Measurements from ENCODE around the gene PRAMEF2. TPM values are rescaled to one million over a fixed set of nuclear protein-coding genes. Genes with fewer than 3 reads are reported as not detected.
"Not testable (repeated sequence)": the region's sequence is repeated elsewhere in the genome, so short reads cannot be mapped to it uniquely, and the experiment has no call there.

The PRAMEF2 gene
- total RNA-seq, 1 experiment from 2014 or later: not detected

DNA sequence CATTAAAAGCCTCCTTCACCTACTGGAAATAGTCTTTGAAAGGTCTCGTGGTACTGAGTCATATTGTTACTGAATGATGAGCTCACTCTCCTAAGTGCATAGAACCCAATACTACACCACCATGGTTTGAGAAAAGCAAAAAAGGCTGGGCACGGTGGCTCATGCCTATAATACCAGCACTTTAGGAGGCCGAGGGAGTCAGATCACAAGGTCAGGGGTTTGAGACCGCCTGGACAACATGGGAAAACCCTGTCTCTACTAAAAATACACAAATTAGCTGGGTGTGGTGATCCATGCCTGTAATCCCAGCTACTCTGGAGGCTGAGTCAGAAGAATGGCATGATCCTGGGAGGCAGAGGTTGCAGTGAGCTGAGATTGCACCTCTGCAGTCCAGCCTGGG is 5.1 kb upstream of the PRAMEF2 start:
- Histone ChIP-seq H2BK5ac (ENCODE audit: insufficient read length, low read length) (no peak overlapping the region), H3K9me3 (ENCODE audit: control insufficient read depth, low read depth, low read length) (peaks cover 45% of the 10 kb centered on the region), H2BK15ac (ENCODE audit: low read depth, low read length) (no peak overlapping the region), H4K5ac (ENCODE audit: insufficient read length, low read depth, low read length) (no peak overlapping the region), H3K4me1 (ENCODE audit: insufficient read depth, low read length) (no peaks in the 10 kb centered on the region), H4K91ac (ENCODE audit: insufficient read length, low read depth, low read length) (no peak overlapping the region), H2BK20ac (ENCODE audit: low read depth, low read length, poor library complexity, severe bottlenecking) (no peak overlapping the region), H2BK120ac (ENCODE audit: low read depth, low read length, poor library complexity, severe bottlenecking) (no peak overlapping the region), H3K4me2 (ENCODE audit: insufficient read depth, insufficient read length, low read length) (no peak overlapping the region), H3K79me2 (ENCODE audit: insufficient read depth, low read length) (no peaks in the 10 kb centered on the region), H3K27ac (ENCODE audit: insufficient read length, low read depth, low read length) (no peak overlapping the region), H2AFZ (ENCODE audit: low read length) (no peak overlapping the region), H3K79me1 (ENCODE audit: insufficient read depth, low read depth, low read length, poor library complexity, severe bottlenecking) (no peaks in the 10 kb centered on the region), H4K20me1 (ENCODE audit: control insufficient read depth, insufficient read depth, insufficient read length) (no peaks in the 10 kb centered on the region), H3K23ac (ENCODE audit: insufficient read length, low read depth, low read length) (no peak overlapping the region), H3K27me3 (ENCODE audit: insufficient read depth, low read length) (no peaks in the 10 kb centered on the region), H3K9ac (ENCODE audit: extremely low read depth, insufficient read length, low read length) (no peak overlapping the region), H4K8ac (replicated peaks; ENCODE audit: insufficient read length, low read depth, low read length) (no peak overlapping the region), H2AK5ac (ENCODE audit: insufficient read length, low read length) (no peak overlapping the region), H3K18ac (ENCODE audit: insufficient read length, low read depth, low read length) (no peak overlapping the region), H3K23me2 (ENCODE audit: insufficient read length, low read depth, low read length, poor library complexity, severe bottlenecking) (no peaks in the 10 kb centered on the region), H3K14ac (ENCODE audit: insufficient read depth, low read length) (no peak overlapping the region), H3K4ac (ENCODE audit: low read depth, low read length) (no peak overlapping the region), H2BK12ac (ENCODE audit: insufficient read length, low read depth, low read length) (no peak overlapping the region), H3K56ac (ENCODE audit: insufficient read length, low read depth, low read length) (no peak overlapping the region), H3T11ph (ENCODE audit: low read length) (no peak overlapping the region)
- Mint-ChIP-seq H3K27ac (no peak overlapping the region), H3K4me1 (no peaks in the 10 kb centered on the region), H3K9me3 (peaks cover 79 to 93% of the 10 kb centered on the region in 2 experiments), H3K4me3 (no peak overlapping the region), H3K36me3 (ENCODE audit: insufficient read depth in 1 of 3, low read depth in 3 of 3) (peaks cover 0 to 26% (median 0%) of the 10 kb centered on the region in 3 experiments; a peak in 6 of 7 replicates), H3K27me3 (ENCODE audit: low read depth) (no peaks in the 10 kb centered on the region)
- TF ChIP-seq, protein P1, sequence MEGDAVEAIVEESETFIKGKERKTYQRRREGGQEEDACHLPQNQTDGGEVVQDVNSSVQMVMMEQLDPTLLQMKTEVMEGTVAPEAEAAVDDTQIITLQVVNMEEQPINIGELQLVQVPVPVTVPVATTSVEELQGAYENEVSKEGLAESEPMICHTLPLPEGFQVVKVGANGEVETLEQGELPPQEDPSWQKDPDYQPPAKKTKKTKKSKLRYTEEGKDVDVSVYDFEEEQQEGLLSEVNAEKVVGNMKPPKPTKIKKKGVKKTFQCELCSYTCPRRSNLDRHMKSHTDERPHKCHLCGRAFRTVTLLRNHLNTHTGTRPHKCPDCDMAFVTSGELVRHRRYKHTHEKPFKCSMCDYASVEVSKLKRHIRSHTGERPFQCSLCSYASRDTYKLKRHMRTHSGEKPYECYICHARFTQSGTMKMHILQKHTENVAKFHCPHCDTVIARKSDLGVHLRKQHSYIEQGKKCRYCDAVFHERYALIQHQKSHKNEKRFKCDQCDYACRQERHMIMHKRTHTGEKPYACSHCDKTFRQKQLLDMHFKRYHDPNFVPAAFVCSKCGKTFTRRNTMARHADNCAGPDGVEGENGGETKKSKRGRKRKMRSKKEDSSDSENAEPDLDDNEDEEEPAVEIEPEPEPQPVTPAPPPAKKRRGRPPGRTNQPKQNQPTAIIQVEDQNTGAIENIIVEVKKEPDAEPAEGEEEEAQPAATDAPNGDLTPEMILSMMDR (conservative IDR thresholded peaks at IDR 0.05): no peak
- no peak for DNase-seq
- no CpG with 5 or more reads among the region's 4 CpGs for WGBS (ENCODE audit: extremely low coverage, insufficient read length, low lambda C conversion rate)

DNA sequence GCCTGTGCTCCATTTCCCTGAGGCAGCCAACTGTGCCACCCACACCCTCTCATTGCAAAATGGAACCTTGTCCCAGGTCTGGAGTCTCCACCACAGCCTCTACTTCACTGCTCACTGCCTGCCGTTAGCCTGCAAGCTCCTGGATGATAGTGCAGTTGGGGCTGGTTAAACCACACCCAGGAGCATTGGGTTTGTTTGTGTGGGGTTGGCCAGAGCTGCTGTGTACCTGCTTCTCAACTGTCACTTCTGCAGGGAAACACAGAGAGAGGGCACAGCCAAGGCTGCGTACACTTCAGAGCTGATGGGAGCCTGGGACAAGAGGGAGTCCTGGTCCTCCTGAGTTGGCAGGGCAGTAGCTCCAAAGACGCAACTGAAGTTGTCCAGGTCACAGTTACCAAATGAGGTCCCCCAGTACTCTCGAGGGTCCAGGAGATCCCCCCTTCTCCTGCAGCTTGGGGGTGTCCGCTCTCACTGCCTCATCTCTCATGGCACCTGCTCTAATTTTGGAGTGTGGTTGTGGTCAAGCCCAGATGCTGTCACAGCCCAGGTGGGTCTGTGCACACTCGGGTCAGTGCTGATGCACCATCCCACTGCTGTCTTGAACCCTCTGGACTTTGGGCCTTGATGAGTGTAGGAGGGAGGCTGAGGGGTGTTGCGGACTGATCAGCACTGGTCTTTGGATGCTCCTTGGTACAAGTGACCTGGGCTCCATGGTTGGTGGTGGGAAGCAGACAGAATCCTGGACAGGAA is 6.4 kb downstream of the PRAMEF2 start:
- not testable (repeated sequence) for H3K4me1 ChIP-seq (ENCODE audit: insufficient read depth, low read length); H4K91ac ChIP-seq (ENCODE audit: insufficient read length, low read depth, low read length); H3K27ac ChIP-seq (ENCODE audit: insufficient read length, low read depth, low read length); H3K23ac ChIP-seq (ENCODE audit: insufficient read length, low read depth, low read length); H3K27me3 ChIP-seq (ENCODE audit: insufficient read depth, low read length); H4K8ac ChIP-seq (replicated peaks; ENCODE audit: insufficient read length, low read depth, low read length); H4K5ac ChIP-seq (ENCODE audit: insufficient read length, low read depth, low read length); H2BK12ac ChIP-seq (ENCODE audit: insufficient read length, low read depth, low read length); H3K56ac ChIP-seq (ENCODE audit: insufficient read length, low read depth, low read length); H2BK120ac ChIP-seq (ENCODE audit: low read depth, low read length, poor library complexity, severe bottlenecking); H2BK20ac ChIP-seq (ENCODE audit: low read depth, low read length, poor library complexity, severe bottlenecking); H3K4me1 Mint-ChIP-seq; DNase-seq; H3K79me1 ChIP-seq (ENCODE audit: insufficient read depth, low read depth, low read length, poor library complexity, severe bottlenecking); H3K4ac ChIP-seq (ENCODE audit: low read depth, low read length); H3K4me3 Mint-ChIP-seq; H2AK5ac ChIP-seq (ENCODE audit: insufficient read length, low read length); H3T11ph ChIP-seq (ENCODE audit: low read length); H2BK5ac ChIP-seq (ENCODE audit: insufficient read length, low read length); H3K18ac ChIP-seq (ENCODE audit: insufficient read length, low read depth, low read length); H3K27me3 Mint-ChIP-seq (ENCODE audit: low read depth); H2BK15ac ChIP-seq (ENCODE audit: low read depth, low read length); H3K4me2 ChIP-seq (ENCODE audit: insufficient read depth, insufficient read length, low read length); H3K14ac ChIP-seq (ENCODE audit: insufficient read depth, low read length); H4K20me1 ChIP-seq (ENCODE audit: control insufficient read depth, insufficient read depth, insufficient read length); H3K79me2 ChIP-seq (ENCODE audit: insufficient read depth, low read length); H3K23me2 ChIP-seq (ENCODE audit: insufficient read length, low read depth, low read length, poor library complexity, severe bottlenecking); H3K9ac ChIP-seq (ENCODE audit: extremely low read depth, insufficient read length, low read length); H3K27ac Mint-ChIP-seq; H2AFZ ChIP-seq (ENCODE audit: low read length)
- peaks cover 11% of the 10 kb centered on the region for H3K9me3 ChIP-seq (ENCODE audit: control insufficient read depth, low read depth, low read length)
- Mint-ChIP-seq H3K9me3 (peaks cover 49 to 58% of the 10 kb centered on the region in 2 experiments), H3K36me3 (ENCODE audit: insufficient read depth in 1 of 3, low read depth in 3 of 3) (peaks cover 0 to 11% (median 7%) of the 10 kb centered on the region in 3 experiments; a peak in 5 of 7 replicates)
- no CpG with 5 or more reads among the region's 7 CpGs for WGBS (ENCODE audit: extremely low coverage, insufficient read length, low lambda C conversion rate)

Data from H9 (cell line).